A673 (cell line): ENCODE measurements around the gene P2RX1.

Source experiments
- CTCF ChIP-seq: fragments of 300-800, 200-600 bp; sonication (generic); conservative IDR thresholded peaks from 2 replicates; pipeline ENCODE4 v1.5.1; 2017; ENCODE audit warnings: low read depth, mild to moderate bottlenecking, antibody characterized with exemption, low read length, moderate library complexity, mixed read lengths
- EZH2 ChIP-seq: fragments of 200-600 bp; sonication (generic); IDR thresholded peaks from 2 replicates; pipeline ENCODE4 v1.6.1; 2017; ENCODE audit warnings: borderline replicate concordance, low read depth, mild to moderate bottlenecking, mixed read lengths, antibody characterized with exemption, low read length; ENCODE audit not compliant: poor library complexity, severe bottlenecking

GRCh38 chr17:3959921-3960601 is 43.8 kb upstream of the P2RX1 start:
- TF ChIP-seq CTCF = no peak
- TF ChIP-seq EZH2 = no peak
